Activated naive CD4-positive, alpha-beta T cell treated with anti-CD3 and anti-CD28 coated beads, Interleukin-2, amount 10 ng/mL, durations not matched to agents 7 days and 5 days (primary cell): ENCODE results near the gene POLE3.
"Not testable (repeated sequence)": the region's sequence is repeated elsewhere in the genome, so short reads cannot be mapped to it uniquely, and the experiment has no call there.

Experiments used
- CTCF ChIA-PET: fragments of 350-600 bp; sonication (Branson Sonifier 250); formaldehyde crosslinking; loops from one replicate; lab custom pipeline; 2021; ENCODE audit warnings: antibody characterized with exemption; lab: Charles Lee
- DNase-seq: peaks from one replicate; pipeline ENCODE4 v3.0.0-alpha.2; 2020
- H3K27ac Mint-ChIP-seq: one replicate; pipeline ENCODE4 v1.8.0; 2021; ENCODE audit warnings: mild to moderate bottlenecking, moderate library complexity, mixed read lengths
- H3K27me3 Mint-ChIP-seq: one replicate; pipeline ENCODE4 v1.8.0; 2021; ENCODE audit warnings: mild to moderate bottlenecking, mixed read lengths
- H3K36me3 Mint-ChIP-seq: one replicate; pipeline ENCODE4 v1.8.0; 2021; ENCODE audit warnings: mixed read lengths
- H3K4me1 Mint-ChIP-seq: one replicate; pipeline ENCODE4 v1.8.0; 2021; ENCODE audit warnings: mixed read lengths
- H3K4me3 Mint-ChIP-seq: one replicate; pipeline ENCODE4 v1.8.0; 2021; ENCODE audit warnings: mild to moderate bottlenecking, moderate library complexity, mixed read lengths
- H3K9me3 Mint-ChIP-seq: one replicate; pipeline ENCODE4 v1.8.0; 2021; ENCODE audit warnings: mixed read lengths

Gene POLE3

GRCh38 chr9:113395000-113395861 is 15.2 kb downstream of the POLE3 start:
- Mint-ChIP-seq H3K4me1 (peaks cover 13% of the 10 kb centered on the region), H3K27me3 (no peaks in the 10 kb centered on the region), H3K4me3 (no peak overlapping the region), H3K36me3 (peaks cover 12% of the 10 kb centered on the region), H3K27ac (no peak overlapping the region), H3K9me3 (no peaks in the 10 kb centered on the region)
- CTCF ChIA-PET, result no interaction called here
- no peak for DNase-seq

GRCh38 chr9:113393281-113393680 is 17.2 kb downstream of the POLE3 start:
- no peak overlapping the region for H3K4me3 Mint-ChIP-seq
- H3K36me3 Mint-ChIP-seq, result peaks cover 16% of the 10 kb centered on the region
- no peaks in the 10 kb centered on the region for H3K9me3 Mint-ChIP-seq
- H3K27ac Mint-ChIP-seq, result no peak overlapping the region
- H3K4me1 Mint-ChIP-seq, result no peaks in the 10 kb centered on the region
- no peak for DNase-seq
- H3K27me3 Mint-ChIP-seq, result no peaks in the 10 kb centered on the region
- CTCF ChIA-PET, result no interaction called here

- no peak for DNase-seq
- peaks cover 16% of the 10 kb centered on the region for H3K36me3 Mint-ChIP-seq
- CTCF ChIA-PET, result interaction anchor here (0.5 to 1.5 kb wide), 3 partner anchors 10 to 230 kb away, joined by 3 read pairs; no protein-coding TSS in a partner anchor
- H3K4me3 Mint-ChIP-seq, result no peak overlapping the region
- H3K4me1 Mint-ChIP-seq, result no peaks in the 10 kb centered on the region
- no peak overlapping the region for H3K27ac Mint-ChIP-seq
- no peaks in the 10 kb centered on the region for H3K27me3 Mint-ChIP-seq
- no peaks in the 10 kb centered on the region for H3K9me3 Mint-ChIP-seq
These were observed 18.6 kb downstream of the POLE3 start for GRCh38 chr9:113391917-113392316.

- H3K27ac Mint-ChIP-seq, result no peak overlapping the region
- DNase-seq, result no peak
- H3K9me3 Mint-ChIP-seq, result no peaks in the 10 kb centered on the region
- H3K27me3 Mint-ChIP-seq, result no peaks in the 10 kb centered on the region
- H3K36me3 Mint-ChIP-seq, result peaks cover 14% of the 10 kb centered on the region
- H3K4me3 Mint-ChIP-seq, result no peak overlapping the region
- CTCF ChIA-PET, result no interaction called here
- H3K4me1 Mint-ChIP-seq, result no peaks in the 10 kb centered on the region
These were observed 20.1 kb downstream of the POLE3 start for GRCh38 chr9:113390192-113390960.

GRCh38 chr9:113389451-113389850 is 21.0 kb downstream of the POLE3 start:
- Mint-ChIP-seq H3K27ac (no peak overlapping the region), H3K4me1 (no peaks in the 10 kb centered on the region), H3K9me3 (no peaks in the 10 kb centered on the region), H3K4me3 (no peak overlapping the region), H3K36me3 (peaks cover 14% of the 10 kb centered on the region), H3K27me3 (no peaks in the 10 kb centered on the region)
- no peak for DNase-seq
- CTCF ChIA-PET, result no interaction called here

GRCh38 chr9:113388833-113389232 is 21.6 kb downstream of the POLE3 start:
- DNase-seq, result no peak
- Mint-ChIP-seq H3K27ac (no peak overlapping the region), H3K27me3 (no peaks in the 10 kb centered on the region), H3K4me1 (no peaks in the 10 kb centered on the region), H3K36me3 (peaks cover 14% of the 10 kb centered on the region), H3K9me3 (no peaks in the 10 kb centered on the region), H3K4me3 (no peak overlapping the region)
- CTCF ChIA-PET, result no interaction called here

- CTCF ChIA-PET, result no interaction called here
- Mint-ChIP-seq H3K9me3 (no peaks in the 10 kb centered on the region), H3K4me1 (no peaks in the 10 kb centered on the region), H3K36me3 (peaks cover 10% of the 10 kb centered on the region), H3K4me3 (no peak overlapping the region), H3K27ac (no peak overlapping the region), H3K27me3 (no peaks in the 10 kb centered on the region)
- no peak for DNase-seq
These were observed 22.8 kb downstream of the POLE3 start for GRCh38 chr9:113387560-113388230.

- CTCF ChIA-PET, result interaction anchor here (2.0 kb wide), 1 partner anchor 16 kb away, joined by 4 read pairs; no protein-coding TSS in a partner anchor
- Mint-ChIP-seq H3K27me3 (no peaks in the 10 kb centered on the region), H3K27ac (no peak overlapping the region)
These were observed 23.7 kb downstream of the POLE3 start for GRCh38 chr9:113386571-113387393.

GRCh38 chr9:113381909-113382411 is 28.5 kb downstream of the POLE3 start:
- H3K9me3 Mint-ChIP-seq, result no peaks in the 10 kb centered on the region

More at GRCh38 chr9:113386571-113387393, 23.7 kb downstream of the POLE3 start:
- Mint-ChIP-seq H3K4me3 (no peak overlapping the region), H3K36me3 (peaks cover 6% of the 10 kb centered on the region), H3K4me1 (no peaks in the 10 kb centered on the region), H3K9me3 (no peaks in the 10 kb centered on the region)
- DNase-seq, result no peak

GRCh38 chr9:113381441-113381840 is 29.0 kb downstream of the POLE3 start:
- CTCF ChIA-PET, H3K9me3 Mint-ChIP-seq, H3K4me3 Mint-ChIP-seq, H3K27ac Mint-ChIP-seq, H3K36me3 Mint-ChIP-seq, DNase-seq, H3K4me1 Mint-ChIP-seq, H3K27me3 Mint-ChIP-seq: not testable (repeated sequence)

More at GRCh38 chr9:113381909-113382411, 28.5 kb downstream of the POLE3 start:
- CTCF ChIA-PET, result no interaction called here
- Mint-ChIP-seq H3K4me3 (no peak overlapping the region), H3K27ac (no peak overlapping the region), H3K36me3 (peaks cover 2% of the 10 kb centered on the region), H3K4me1 (peaks cover 2% of the 10 kb centered on the region), H3K27me3 (peaks cover 9% of the 10 kb centered on the region)
- DNase-seq, result no peak

- H3K4me1 Mint-ChIP-seq, result peaks cover 2% of the 10 kb centered on the region
- no peaks in the 10 kb centered on the region for H3K9me3 Mint-ChIP-seq
- H3K27ac Mint-ChIP-seq, result no peak overlapping the region
- no peak for DNase-seq
- no peak overlapping the region for H3K4me3 Mint-ChIP-seq
- peaks cover 2% of the 10 kb centered on the region for H3K36me3 Mint-ChIP-seq
- H3K27me3 Mint-ChIP-seq, result peaks cover 9% of the 10 kb centered on the region
- CTCF ChIA-PET, result no interaction called here
These were observed 29.6 kb downstream of the POLE3 start for GRCh38 chr9:113380869-113381378.

GRCh38 chr9:113379829-113380210 is 30.7 kb downstream of the POLE3 start:
- not testable (repeated sequence) for H3K4me3 Mint-ChIP-seq
- CTCF ChIA-PET, result interaction anchor here (0.6 kb wide), 1 partner anchor 203 kb away, joined by 3 read pairs; no protein-coding TSS in a partner anchor

GRCh38 chr9:113379094-113379828 is 31.2 kb downstream of the POLE3 start:
- H3K4me3 Mint-ChIP-seq, H3K27me3 Mint-ChIP-seq, DNase-seq, H3K27ac Mint-ChIP-seq, H3K36me3 Mint-ChIP-seq, H3K4me1 Mint-ChIP-seq, H3K9me3 Mint-ChIP-seq: not testable (repeated sequence)
- CTCF ChIA-PET, result interaction anchor here (0.6 kb wide), 1 partner anchor 729 kb away, joined by 3 read pairs; no protein-coding TSS in a partner anchor

More at GRCh38 chr9:113379829-113380210, 30.7 kb downstream of the POLE3 start:
- H3K36me3 Mint-ChIP-seq, H3K4me1 Mint-ChIP-seq, DNase-seq, H3K27me3 Mint-ChIP-seq, H3K9me3 Mint-ChIP-seq, H3K27ac Mint-ChIP-seq: not testable (repeated sequence)
